Activated CD8-positive, alpha-beta memory T cell treated with anti-CD3 and anti-CD28 coated beads for 48 hours (primary cell): ENCODE results near the gene TEX44.
"Not testable (repeated sequence)": the region's sequence is repeated elsewhere in the genome, so short reads cannot be mapped to it uniquely, and the experiment has no call there.

Experiments
- DNase-seq, 3 experiments: peaks; one replicate each; pipeline ENCODE4 v3.0.0-alpha.2; 2020; ENCODE audit warnings: low read depth in 2 of 3, low spot score in 2 of 3

TEX44 gene

DNA sequence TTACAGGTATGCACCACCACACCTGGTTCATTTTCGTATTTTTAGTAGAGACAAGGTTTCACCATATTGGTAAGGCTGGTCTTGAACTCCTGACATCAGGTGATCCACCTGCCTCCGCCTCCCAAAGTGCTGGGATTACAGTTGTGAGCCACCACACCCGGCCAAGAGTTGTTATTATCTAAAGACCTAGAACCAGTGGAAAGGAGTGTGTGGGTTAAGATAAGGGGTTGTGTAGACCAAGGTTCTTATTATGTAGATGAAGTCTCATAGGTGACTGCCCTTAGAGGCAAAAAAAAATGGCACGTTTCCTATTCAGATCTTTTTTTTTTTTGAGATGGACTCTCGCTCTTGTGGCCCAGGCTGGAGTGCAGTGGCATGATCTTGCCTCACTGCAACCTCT is 21.7 kb upstream of the TEX44 start:
- DNase-seq = not testable (repeated sequence)

DNA sequence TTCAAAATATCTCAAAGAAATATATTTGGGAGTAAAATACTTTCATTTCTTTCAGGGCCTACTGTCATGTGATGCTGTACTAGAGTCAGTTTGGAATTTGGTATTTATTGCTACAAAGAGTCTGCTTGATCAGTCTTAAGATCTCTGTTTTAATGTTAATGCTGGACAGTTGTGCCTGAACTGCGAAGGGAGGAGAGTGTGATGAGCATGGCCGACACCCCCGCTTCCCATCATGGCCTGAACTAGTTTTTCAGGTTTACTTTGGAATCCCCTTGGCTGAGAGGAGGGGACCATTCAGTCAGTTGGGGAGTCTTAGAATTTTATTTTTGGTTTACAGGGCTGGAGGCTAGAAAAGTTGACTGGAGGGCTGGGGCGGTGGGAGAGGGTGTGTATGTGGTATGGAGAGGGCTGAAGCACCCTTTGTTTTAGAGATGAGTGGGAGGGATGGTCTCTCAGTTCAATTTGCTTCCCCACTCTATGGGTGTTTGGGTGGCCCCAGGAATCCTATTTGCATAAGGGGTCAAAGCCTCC is 20.9 kb upstream of the TEX44 start:
- no peak for DNase-seq

GRCh38 chr2:231573096-231573495 is 19.6 kb upstream of the TEX44 start:
- no peak for DNase-seq

GRCh38 chr2:231573698-231574421 is 18.8 kb upstream of the TEX44 start:
- DNase-seq = no peak

DNA sequence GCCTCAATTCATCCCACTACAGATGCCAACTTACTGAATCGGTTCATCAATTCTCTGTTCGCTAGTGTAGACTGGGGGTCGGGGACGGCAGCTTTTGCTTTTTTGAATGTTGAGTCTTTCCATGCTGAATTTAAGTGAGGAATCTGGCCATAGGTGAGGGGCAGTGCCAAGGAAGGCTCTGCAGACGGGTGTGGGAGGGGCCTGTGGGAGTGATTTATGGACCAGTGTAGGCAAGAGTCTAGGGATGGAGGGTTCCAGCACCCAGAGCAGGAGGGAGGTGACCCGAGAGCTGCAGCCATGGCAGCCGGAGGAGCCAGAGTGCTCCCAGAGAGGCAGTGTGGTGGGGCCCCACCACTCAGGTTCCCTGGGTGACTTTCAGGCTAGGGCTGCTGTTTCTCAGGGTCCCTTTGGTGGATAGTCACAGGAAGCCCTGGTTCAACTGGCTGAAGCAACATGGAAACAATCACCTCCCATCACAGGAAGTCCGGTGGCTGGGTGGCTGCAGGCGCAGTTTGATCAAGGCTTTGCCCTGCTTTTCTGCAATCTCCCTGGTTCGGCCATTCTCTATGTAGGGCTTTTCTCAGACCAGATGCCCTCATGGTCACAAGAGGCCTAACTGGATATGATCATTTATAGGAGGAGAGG is 16.9 kb upstream of the TEX44 start:
- no peak for DNase-seq

- DNase-seq = no peak
Observed at GRCh38 chr2:231576465-231576864, 16.2 kb upstream of the TEX44 start.

GRCh38 chr2:231578655-231579054 is 14.0 kb upstream of the TEX44 start:
- DNase-seq = not testable (repeated sequence)

DNA sequence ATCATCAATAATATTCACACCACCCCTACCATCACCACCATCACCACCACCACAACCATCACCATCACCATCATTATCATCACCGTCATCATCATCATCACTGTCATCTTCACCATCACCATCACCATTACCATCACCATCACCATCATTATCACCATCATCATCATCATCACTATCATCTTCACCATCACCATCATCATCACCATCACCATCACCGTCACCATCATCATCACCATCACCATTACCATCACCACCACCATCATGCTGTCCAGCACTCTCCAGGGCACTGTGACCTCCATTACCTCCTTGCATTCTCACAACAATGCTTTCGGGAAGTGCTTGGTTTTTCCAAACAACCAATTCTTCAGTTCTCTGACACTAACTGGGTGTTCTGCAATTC is 13.1 kb upstream of the TEX44 start:
- no peak for DNase-seq

GRCh38 chr2:231581328-231581727 is 11.3 kb upstream of the TEX44 start:
- DNase-seq = no peak

DNA sequence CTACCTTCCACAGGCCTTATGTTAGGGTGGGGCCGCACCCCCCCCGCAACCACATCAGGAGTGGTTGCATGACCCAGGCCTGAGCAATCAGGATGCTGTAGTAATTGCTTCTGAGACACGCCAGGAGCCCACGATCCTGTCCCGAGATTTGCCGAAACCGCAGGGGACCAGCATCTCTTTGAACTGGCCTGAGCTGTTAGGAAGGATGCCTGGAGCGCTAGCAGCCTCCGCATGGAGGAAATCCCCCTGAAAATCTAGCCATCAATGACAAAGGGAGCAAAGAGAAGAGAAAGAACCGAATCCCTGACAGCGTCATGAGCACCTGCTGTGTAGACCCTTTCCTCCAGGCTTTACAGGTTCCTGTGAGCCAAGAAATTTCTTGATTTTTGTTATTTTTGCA is 8.7 kb upstream of the TEX44 start:
- no peak for DNase-seq

GRCh38 chr2:231587744-231588143 is 4.9 kb upstream of the TEX44 start:
- DNase-seq = not testable (repeated sequence)

DNA sequence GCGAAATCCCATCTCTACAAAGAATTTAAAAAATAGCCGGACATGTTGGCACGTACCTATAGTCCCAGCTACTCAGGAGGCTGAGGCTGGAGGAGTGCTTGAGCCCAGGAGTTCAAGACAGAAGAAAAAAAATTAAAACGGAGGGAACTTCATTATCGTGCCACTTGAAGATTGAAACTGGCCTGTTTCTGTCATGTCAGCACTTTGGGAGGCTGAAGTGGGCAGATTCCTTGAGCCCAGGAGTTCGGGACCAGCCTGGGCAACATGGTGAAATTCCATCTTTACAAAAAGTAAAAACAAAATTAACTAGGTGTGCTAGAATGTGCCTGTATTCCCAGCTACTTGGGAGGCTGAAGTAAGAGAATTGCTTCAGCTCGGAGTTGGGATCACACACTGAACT is 3.0 kb upstream of the TEX44 start:
- no peak for DNase-seq

DNA sequence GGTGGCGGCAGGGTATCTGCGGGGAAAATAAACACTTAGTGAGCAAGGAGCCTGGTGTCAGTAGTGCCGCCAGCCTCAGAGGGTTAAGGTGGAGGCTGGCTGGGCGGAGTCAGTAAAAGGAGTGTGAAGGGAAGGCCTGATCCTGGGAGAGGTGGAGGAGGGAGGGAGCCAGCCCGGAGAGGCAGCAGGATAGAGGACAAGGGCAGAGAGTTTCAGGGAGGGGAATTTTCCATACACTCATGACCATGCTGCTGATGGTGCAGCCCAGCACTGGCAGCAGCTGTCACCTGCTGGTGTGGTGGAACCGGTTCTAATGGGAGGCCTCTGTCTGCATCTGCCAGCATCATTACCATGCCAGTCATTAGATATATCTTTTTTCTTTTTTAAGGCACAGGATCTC is 2.0 kb upstream of the TEX44 start:
- no peak for DNase-seq

DNA sequence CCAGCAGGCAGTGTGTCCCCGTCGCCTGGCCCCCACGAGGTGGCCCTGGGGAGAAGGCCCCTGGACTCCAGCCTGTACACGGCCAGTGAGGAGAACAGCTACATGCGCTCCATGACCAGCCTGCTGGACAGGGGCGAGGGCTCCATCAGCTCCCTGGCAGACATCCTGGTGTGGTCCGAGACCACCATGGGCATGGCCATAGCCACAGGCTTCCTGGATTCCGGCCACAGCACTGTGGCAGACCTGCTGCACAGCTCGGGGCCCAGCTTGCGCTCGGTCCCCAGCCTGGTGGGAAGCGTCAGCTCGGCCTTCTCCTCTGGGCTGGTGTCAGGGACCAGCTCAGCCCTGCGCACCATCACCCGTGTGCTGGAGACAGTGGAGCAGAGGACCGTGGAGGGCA is 1.0 kb downstream of the TEX44 start:
- no peak for DNase-seq

DNA sequence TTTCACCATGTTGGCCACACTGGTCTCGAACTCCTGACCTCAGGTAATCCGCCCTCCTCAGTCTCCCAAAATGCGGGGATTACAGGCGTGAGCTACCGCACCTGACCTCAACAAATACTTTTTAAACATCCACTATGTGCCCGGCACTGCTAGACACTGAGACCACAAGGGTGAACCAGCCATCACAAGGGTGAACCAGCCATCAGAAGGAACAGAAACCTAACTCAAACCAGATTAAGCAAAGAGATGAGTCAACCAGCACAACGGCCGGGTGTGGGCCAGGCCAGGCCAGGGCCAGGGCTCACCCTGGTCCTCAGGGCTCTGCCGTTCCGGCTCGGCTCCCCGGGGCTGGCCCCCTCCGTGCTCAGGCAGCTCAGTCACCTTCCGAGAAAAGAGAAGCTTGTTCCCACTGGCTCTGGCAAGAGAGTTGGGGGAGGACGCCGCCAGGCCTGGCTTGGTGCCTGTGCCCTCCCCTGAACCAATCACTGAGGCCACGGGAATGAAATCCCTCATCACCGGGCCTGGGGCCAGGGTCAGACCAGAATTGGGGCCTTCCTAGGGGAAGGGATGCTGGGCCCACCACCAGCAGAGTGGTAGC is 4.4 kb downstream of the TEX44 start:
- DNase-seq = no peak

GRCh38 chr2:231597627-231598026 is 5.0 kb downstream of the TEX44 start:
- no peak for DNase-seq

DNA sequence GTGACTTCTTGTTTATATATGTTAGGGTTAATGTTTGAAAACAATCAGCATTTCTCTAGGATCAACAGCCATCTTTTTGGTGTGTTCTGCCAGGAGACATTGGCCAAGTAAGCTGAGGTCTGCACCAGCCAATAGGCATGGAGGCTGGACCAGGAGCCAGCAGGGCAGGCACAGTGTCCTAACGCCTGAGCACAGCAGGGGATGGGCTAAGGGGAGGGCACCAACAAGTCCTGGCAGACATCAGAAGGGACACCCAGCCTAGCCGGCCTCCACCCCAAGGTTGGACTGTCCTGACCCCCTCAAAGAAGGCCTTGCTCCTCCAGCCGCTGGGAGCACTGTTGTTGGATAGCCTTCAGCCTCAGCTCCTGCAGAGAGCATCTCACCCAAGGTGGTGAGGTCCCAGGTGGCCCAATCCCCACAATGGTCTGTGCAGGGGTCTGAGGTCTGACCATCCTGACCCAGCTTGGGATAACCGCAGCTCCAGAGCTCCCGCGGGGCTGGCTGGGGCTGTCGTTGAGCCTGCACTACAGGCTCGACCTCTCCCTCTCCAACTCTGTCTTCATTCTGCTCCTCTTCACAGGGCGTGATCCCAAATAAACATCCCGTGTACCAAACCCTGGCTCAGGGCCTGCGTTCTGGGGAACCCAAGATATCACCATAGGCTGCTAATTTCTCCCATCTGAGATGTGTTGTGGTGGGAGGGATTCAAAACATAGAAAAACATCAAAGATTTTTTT is 8.1 kb downstream of the TEX44 start:
- no peak for DNase-seq

GRCh38 chr2:231601356-231602229 is 8.9 kb downstream of the TEX44 start:
- DNase-seq = peak; percentile 27 to 69 (median 62)

DNA sequence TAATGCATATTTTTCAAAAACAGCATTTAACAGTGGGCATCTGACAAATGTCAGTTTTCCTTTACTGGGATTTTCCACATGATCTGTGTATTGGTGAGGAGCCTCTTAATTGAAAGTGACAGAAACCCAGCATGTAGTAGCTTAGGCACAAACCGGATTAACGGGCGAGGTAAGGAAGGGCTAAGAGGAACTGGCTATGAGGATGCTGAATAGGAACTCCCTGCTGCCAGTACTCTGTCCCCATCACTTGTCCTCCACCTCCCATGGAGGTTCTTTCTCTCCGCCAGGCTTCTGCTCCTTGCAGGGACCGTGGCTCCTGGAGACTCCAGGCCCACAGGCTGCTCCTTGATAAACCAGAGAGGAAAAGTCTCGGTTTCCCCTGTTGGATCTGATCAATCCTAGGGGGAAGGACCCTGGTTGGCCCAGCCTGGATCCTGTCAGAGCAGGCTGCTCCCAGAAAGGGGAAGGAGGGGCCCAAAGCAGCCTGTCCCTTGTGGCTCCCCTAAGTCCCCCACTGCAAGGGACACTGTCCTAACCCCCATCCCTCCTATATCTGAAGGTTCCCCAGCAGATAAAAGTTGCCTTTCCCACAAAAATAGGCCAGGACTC is 10.3 kb downstream of the TEX44 start:
- DNase-seq = no peak

GRCh38 chr2:231604101-231604684 is 11.5 kb downstream of the TEX44 start:
- DNase-seq = peak in 1 of 3 experiments; percentile 30
